BJ (cell line): ENCODE measurements around the gene FLRT2. TPM values are rescaled to one million over a fixed set of nuclear protein-coding genes. Genes with fewer than 3 reads are reported as not detected.

Source experiments
- CTCF ChIA-PET: fragments of 350-600 bp; formaldehyde crosslinking; extraction: SDS; loops from one replicate; lab custom pipeline; 2021; ENCODE audit warnings: antibody characterized with exemption, inconsistent platforms; lab: Yijun Ruan, JAX
- POLR2A ChIA-PET: fragments of 300-600 bp; sonication (Branson Sonifier 250); formaldehyde crosslinking; extraction: SDS; loops from one replicate; lab custom pipeline; 2021; ENCODE audit warnings: antibody characterized with exemption; lab: Charles Lee
- DNase-seq: peaks from one replicate; pipeline ENCODE4 v3.0.0-alpha.2; 2011; ENCODE audit warnings: low read depth
- H3K27me3 ChIP-seq: 2 replicates; pipeline ENCODE4 v1.6.0; 2011; ENCODE audit warnings: low read length; ENCODE audit not compliant: control insufficient read depth, insufficient read depth
- H3K36me3 ChIP-seq: 2 replicates; pipeline ENCODE4 v1.5.1; 2011; ENCODE audit warnings: low read length; ENCODE audit not compliant: control insufficient read depth, insufficient read depth
- H3K4me3 ChIP-seq: 2 replicates; pipeline ENCODE4 v1.5.1; 2011; ENCODE audit warnings: low read depth, mild to moderate bottlenecking, control low read depth, low read length
- polyA plus RNA-seq: library from polyadenylated mRNA; depleted of rRNA; stranded (reverse); fragments of >200 nt; gene quantifications from 2 replicates; pipeline ENCODE4 v1.2.3, GENCODE V29; 2011
- TF ChIP-seq, protein P1 (sequence below): IDR thresholded peaks from 2 replicates; pipeline ENCODE4 v1.5.1; 2011; ENCODE audit warnings: low read depth, mild to moderate bottlenecking, control low read depth, inconsistent platforms, low read length, moderate library complexity; ENCODE audit not compliant: insufficient read depth

FLRT2 gene
- polyA plus RNA-seq, 1 experiment, result 16.7 TPM

DNA sequence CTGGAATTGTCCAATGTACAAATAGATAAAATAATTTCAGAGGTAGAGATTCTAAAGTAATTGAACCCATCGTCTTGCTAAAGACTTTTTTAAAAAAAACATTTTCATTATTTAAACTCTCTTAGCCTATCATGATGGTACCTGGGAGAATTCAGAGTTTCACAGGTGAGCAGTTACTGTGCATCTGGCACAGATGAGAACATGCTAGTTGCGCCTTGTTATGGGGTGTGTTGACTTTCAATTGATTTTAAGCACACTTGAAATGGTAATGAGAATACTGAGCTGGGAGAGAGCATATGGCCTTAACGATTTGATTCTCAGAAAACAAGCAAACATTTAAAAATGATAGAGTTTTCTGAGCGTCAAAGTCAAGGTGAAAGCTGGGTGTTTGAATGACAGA is 66.6 kb downstream of the FLRT2 start:
- Histone ChIP-seq H3K27me3 (no peaks in the 10 kb centered on the region), H3K36me3 (no peaks in the 10 kb centered on the region), H3K4me3 (no peak overlapping the region)
- ChIA-PET POLR2A (no interaction called here), CTCF (interaction anchor here (1.2 kb wide), 1 partner anchor 15 kb away, joined by 3 read pairs; no protein-coding TSS in a partner anchor)
- DNase-seq, result no peak
- TF ChIP-seq, protein P1, sequence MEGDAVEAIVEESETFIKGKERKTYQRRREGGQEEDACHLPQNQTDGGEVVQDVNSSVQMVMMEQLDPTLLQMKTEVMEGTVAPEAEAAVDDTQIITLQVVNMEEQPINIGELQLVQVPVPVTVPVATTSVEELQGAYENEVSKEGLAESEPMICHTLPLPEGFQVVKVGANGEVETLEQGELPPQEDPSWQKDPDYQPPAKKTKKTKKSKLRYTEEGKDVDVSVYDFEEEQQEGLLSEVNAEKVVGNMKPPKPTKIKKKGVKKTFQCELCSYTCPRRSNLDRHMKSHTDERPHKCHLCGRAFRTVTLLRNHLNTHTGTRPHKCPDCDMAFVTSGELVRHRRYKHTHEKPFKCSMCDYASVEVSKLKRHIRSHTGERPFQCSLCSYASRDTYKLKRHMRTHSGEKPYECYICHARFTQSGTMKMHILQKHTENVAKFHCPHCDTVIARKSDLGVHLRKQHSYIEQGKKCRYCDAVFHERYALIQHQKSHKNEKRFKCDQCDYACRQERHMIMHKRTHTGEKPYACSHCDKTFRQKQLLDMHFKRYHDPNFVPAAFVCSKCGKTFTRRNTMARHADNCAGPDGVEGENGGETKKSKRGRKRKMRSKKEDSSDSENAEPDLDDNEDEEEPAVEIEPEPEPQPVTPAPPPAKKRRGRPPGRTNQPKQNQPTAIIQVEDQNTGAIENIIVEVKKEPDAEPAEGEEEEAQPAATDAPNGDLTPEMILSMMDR, result no peak

GRCh38 chr14:85597701-85598100 is 67.8 kb downstream of the FLRT2 start:
- no peaks in the 10 kb centered on the region for H3K27me3 ChIP-seq
- H3K4me3 ChIP-seq, result no peak overlapping the region
- ChIA-PET CTCF (interaction anchor here (1.6 kb wide), 1 partner anchor 10 kb away, joined by 3 read pairs; no protein-coding TSS in a partner anchor), POLR2A (no interaction called here)
- TF ChIP-seq, protein P1, result no peak
- no peak for DNase-seq
- H3K36me3 ChIP-seq, result no peaks in the 10 kb centered on the region

DNA sequence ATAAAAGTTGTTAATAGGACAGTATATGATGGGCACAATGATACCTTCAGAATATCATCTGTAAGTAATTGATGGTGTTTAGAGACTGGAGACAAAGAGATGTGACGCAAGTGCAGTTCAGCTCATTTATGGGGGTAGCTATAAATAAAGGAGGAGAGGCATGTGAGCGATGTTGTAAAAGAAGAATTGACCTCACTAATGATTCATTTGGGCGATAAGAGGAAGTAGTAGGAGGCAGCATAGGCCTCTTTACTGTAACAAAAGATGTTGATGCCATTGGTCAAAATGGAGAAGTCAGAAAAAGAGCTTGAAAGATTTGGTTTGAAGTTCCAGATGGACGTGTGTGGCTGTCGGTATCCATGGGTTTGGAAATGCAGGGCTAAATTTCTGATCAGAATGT is 70.0 kb downstream of the FLRT2 start:
- Histone ChIP-seq H3K4me3 (no peak overlapping the region), H3K27me3 (no peaks in the 10 kb centered on the region), H3K36me3 (no peaks in the 10 kb centered on the region)
- TF ChIP-seq, protein P1, result no peak
- POLR2A ChIA-PET, result interaction anchor here (0.6 kb wide), 1 partner anchor 23 kb away, joined by 3 read pairs; no protein-coding TSS in a partner anchor
- CTCF ChIA-PET, result interaction anchor here (0.8 kb wide), 1 partner anchor 11 kb away, joined by 3 read pairs; no protein-coding TSS in a partner anchor
- DNase-seq, result peak; percentile 60

DNA sequence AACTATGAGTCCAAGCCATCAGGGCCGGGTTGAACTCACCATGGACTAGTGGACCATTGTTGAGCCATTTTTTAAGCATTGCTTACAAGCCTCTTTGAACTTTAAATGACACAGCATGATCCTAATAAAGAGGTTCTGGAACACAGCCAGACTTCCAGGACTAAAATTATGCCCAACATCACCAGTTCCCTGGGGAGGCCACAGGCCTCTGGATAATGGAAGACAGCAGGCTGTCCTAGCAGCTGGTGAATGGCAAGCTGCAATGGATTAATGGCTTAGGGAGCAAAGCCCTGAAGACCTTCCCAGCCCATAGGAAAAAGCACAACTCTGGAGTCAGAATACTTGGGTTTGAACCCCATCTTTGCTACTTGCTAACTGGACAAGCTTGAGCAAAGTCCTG is 71.3 kb downstream of the FLRT2 start:
- CTCF ChIA-PET, result interaction anchor here (1.2 kb wide), 1 partner anchor 21 kb away, joined by 3 read pairs; no protein-coding TSS in a partner anchor
- POLR2A ChIA-PET, result no interaction called here
- DNase-seq, result no peak
- TF ChIP-seq, protein P1, result no peak
- Histone ChIP-seq H3K4me3 (no peak overlapping the region), H3K27me3 (no peaks in the 10 kb centered on the region), H3K36me3 (no peaks in the 10 kb centered on the region)

DNA sequence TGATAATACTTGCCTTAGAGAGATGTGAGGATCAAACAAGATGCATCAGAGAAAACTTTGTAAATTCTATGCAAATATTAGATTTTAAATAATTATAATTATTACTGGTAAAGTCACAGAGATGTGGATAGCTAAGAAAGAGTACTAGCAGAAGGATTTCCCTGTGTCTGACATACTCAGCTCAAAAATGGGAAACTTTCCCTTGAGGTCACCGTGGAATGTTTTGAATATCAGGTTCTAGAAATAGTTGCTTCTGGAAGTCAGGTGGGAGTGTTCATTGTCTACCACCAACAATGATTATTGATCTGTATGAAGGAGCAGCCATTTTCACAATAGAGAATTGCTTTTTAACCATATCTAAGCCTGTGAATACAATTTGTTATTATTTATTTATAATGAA is 71.7 kb downstream of the FLRT2 start:
- no peak for DNase-seq
- CTCF ChIA-PET, result interaction anchor here (1.2 kb wide), 1 partner anchor 21 kb away, joined by 3 read pairs; no protein-coding TSS in a partner anchor
- TF ChIP-seq, protein P1, result no peak
- Histone ChIP-seq H3K4me3 (no peak overlapping the region), H3K27me3 (no peaks in the 10 kb centered on the region), H3K36me3 (no peaks in the 10 kb centered on the region)
- POLR2A ChIA-PET, result no interaction called here
